Esophagus muscularis mucosa (tissue), 4 donors: ENCODE results near the gene EXOC7.

Source experiments
- CTCF ChIP-seq, 3 experiments: fragments of 200-600 bp in 2 of 3; fragments of 450-650 bp in 1 of 3; sonication (generic) in 2 of 3; IDR thresholded peaks; one replicate each; pipeline ENCODE4 v1.5.1; 2017 to 2019; ENCODE audit warnings: antibody characterized with exemption in 3 of 3, mild to moderate bottlenecking in 2 of 3, moderate library complexity in 1 of 3
- EP300 ChIP-seq: sonication (generic); formaldehyde crosslinking; IDR thresholded peaks from one replicate; pipeline ENCODE4 v1.6.1; 2017; ENCODE audit warnings: antibody characterized with exemption
- POLR2A ChIP-seq: fragments of 450-650 bp; IDR thresholded peaks from one replicate; pipeline ENCODE4 v1.6.1; 2017; ENCODE audit warnings: antibody characterized with exemption, moderate library complexity, mild to moderate bottlenecking, low read depth

- TF ChIP-seq CTCF (IDR thresholded peaks at IDR 0.05), result no peak
- no peak for TF ChIP-seq POLR2A
- TF ChIP-seq EP300, result no peak
Observed at GRCh38 chr17:76131692-76132573, 28.3 kb upstream of the EXOC7 start.
